Gastroesophageal sphincter (tissue), 3 donors: ENCODE data around the gene EMP1.

Source experiments
- EP300 ChIP-seq: sonication (generic); formaldehyde crosslinking; IDR thresholded peaks from one replicate; pipeline ENCODE4 v1.6.1; 2017; ENCODE audit warnings: antibody characterized with exemption, mild to moderate bottlenecking
- POLR2A ChIP-seq, 2 donors: fragments of 450-650 bp; IDR thresholded peaks; one replicate each; pipeline ENCODE4 v1.6.1; 2017; ENCODE audit warnings: antibody characterized with exemption in 2 of 2, mild to moderate bottlenecking in 2 of 2, moderate library complexity in 1 of 2
- TF ChIP-seq, protein P1 (sequence below), 4 experiments: fragments of 200-600 bp in 2 of 4; fragments of 450-650 bp in 2 of 4; sonication (generic) in 1 of 4; IDR thresholded peaks; one replicate each; pipeline ENCODE4 v1.5.1; 2017 to 2019; ENCODE audit warnings: antibody characterized with exemption in 4 of 4, mild to moderate bottlenecking in 2 of 4, moderate library complexity in 2 of 4

DNA sequence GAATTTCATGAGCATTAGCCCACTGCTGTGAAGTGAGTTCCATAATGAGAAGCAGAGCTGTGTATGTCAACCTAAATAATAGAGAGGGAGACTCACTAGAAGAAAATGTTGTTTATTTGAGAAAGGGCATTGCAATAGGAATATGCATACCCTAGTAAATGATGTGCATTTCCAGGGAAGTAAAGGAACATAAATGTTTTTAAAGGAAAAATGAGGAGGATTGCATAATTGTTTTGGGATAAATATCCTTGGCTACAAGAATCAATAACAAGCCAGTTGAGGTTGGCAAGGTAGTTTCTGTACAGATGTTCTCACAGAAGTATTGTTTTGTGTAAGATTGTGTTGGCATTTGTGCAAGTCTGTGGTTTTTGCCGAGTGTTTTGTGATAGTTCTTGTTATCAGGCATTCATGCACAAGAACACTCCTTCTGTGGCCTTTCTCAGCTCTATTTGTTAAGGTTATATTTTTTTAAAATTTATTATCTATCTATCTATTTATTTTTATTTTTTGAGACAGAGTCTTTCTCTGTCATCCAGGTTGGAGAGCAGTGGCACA is 47.1 kb downstream of the EMP1 start:
- TF ChIP-seq, protein P1, sequence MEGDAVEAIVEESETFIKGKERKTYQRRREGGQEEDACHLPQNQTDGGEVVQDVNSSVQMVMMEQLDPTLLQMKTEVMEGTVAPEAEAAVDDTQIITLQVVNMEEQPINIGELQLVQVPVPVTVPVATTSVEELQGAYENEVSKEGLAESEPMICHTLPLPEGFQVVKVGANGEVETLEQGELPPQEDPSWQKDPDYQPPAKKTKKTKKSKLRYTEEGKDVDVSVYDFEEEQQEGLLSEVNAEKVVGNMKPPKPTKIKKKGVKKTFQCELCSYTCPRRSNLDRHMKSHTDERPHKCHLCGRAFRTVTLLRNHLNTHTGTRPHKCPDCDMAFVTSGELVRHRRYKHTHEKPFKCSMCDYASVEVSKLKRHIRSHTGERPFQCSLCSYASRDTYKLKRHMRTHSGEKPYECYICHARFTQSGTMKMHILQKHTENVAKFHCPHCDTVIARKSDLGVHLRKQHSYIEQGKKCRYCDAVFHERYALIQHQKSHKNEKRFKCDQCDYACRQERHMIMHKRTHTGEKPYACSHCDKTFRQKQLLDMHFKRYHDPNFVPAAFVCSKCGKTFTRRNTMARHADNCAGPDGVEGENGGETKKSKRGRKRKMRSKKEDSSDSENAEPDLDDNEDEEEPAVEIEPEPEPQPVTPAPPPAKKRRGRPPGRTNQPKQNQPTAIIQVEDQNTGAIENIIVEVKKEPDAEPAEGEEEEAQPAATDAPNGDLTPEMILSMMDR (IDR thresholded peaks at IDR 0.05), result no peak
- TF ChIP-seq EP300, result no peak
- TF ChIP-seq POLR2A (IDR thresholded peaks at IDR 0.05), result no peak
